Activated CD4-positive, alpha-beta T cell treated with anti-CD3 and anti-CD28 coated beads, Interleukin-2, amount 50 U/mL, for 1 hour (primary cell): ENCODE measurements around the gene PTPRM.

Source experiments
- DNase-seq: peaks from one replicate; pipeline ENCODE4 v3.0.0-alpha.2; 2020

Gene PTPRM

DNA sequence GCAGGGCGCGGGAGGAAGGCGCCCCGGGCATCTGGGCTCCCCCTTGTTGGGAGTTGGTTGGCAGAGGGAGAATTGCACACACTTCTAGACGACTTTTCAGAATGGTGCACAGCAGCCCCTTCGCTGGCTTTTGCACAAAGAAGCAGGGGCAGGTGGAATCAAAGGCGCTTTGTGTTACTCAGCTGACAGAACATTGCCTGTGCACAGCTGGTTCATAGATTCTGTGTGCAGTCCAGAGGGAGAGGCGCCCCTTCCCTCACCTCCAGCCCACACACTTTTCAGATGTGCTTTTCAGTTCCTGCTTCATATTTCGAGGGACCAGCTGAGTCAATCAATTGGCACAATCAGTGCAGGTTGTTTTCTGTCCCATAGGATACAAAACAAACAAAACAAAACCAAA lies 693.7 kb downstream of the PTPRM start:
- DNase-seq, result no peak

DNA sequence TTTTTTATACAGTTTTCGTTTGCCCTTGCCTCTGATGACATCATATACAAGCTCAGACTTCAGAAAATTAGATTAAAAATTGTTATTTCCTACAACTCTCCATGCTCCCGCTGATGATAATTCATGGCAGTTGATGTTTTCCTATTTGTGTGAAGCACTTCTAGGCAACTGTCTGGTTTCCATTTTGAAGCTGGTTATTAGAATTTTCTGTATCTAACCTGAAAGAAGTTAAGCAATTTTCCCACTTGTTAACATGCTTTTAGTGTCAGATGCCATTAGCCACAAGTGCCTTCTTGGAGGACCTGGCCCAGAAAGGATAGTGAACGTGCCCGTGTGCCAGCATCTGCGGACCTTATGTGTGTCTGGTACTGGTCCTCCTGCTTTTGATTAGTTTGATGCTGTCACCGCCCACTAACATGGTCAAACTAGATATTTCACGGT lies 694.6 kb downstream of the PTPRM start:
- DNase-seq, result no peak

DNA sequence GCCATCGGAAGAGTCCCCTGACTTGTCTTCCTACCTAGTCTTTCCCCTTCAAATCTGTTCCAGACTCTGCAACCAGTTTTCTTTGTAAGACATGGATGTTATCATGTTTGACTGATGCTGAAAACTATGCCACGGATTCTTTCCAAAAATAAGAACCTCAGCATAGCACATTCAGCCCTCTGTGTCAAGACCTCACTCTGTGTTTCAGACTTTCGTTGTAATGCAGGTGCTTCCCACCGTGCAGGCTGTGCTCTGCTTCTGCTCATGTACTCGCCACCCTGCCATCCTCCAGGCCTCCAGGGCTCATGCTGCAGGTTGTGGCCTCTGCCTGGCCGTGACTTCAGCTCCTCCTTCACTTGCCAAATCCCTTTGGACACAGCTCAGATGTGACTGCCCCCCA lies 695.1 kb downstream of the PTPRM start:
- no peak for DNase-seq

DNA sequence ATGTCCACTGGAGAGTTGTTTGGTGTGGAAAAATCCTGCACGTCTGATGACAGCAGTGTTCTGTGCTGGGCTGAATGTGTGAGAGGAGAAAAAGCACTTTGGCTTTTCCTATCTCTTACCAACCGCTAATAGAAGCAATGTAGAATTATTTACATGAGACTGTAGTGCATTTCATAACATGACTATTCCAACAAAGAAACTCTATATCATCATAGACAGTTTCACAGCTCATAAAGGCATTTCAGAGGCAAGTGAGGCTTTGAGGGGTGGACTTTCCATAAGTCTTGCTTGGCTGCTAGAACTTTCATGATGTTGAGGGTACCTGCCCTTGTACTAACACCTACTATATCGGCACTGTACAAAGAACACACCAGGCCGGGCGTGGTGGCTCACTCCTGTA lies 697.0 kb downstream of the PTPRM start:
- DNase-seq, result no peak

DNA sequence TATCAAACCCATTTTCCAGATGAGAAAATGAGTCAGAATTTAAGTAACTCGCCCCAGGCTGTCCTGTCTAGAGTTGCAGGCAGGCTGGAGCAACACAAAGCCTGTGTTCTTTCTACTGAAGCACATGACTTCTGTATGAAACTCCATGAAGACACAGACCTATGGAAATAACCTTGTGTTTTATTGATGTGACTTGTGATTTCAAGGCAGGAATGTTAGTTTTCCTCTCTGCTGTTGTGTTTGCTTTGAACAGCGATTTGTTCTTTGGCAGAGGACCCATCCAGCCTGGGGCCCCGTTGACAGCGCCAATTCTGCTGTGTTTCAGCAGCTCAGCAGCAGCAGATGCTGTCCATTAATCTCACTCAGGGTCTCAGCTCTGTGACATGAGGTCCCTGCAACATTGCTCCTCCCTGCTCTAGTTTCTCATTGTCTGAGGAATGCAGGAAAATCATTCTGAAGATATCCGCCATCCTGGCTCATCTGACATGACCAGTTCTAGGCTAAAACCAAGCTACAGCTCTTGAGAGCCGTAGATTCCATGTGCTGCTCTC lies 697.8 kb downstream of the PTPRM start:
- DNase-seq, result no peak

DNA sequence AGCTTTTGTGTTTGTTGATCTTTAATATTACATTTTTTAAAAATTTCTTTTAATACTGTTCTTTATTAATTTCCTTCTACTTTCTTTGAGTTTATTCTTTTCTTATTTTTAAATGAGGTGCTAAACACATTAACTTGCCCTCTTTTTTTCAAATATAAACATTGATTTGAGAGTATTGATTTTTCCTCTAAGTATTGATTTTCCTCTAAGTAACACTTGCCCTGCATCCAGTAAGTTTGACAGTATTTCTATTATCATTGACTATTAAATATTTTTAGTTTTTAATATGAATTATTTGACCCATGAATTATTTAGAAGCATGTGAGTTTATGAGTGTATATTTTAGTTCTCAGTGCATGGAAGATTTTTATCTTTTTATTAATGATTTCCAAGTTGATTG lies 705.1 kb downstream of the PTPRM start:
- DNase-seq, result no peak

DNA sequence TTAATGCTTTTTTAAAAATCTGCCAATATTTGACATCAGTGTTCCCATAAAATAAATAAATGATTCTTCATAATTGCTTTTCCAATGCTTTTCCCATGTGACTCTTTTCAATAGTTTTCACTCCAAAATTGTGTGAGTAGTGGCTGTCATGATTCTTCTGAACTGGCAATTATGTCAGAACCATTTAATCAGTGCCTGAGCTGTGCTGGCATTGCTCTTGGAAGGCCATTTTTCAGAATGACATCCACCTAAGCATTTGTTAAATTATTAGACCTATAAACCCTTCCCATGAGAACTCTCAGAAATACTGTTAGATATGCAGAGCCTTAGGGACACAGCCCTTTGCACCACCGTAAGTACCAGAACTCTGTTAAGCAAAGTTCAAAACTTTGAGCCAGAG lies 707.3 kb downstream of the PTPRM start:
- DNase-seq, result no peak

DNA sequence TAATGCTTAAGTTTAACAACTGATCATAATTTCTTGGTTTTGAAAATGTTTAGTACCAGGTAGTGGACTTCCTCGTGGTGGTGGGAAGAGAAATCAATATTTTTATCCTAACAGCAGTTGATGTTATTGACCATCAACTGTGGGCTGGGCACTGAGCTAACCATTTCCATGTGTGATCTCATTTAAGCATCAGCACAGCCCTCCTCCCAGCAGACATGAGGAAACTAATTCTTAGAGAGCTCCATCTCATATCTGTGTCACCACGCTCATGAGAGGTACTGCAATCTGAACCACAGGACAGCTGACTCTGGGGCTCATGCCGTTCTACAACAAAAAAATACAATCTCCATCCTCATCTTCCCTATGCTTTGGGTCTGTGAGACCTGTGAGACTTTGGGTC lies 709.3 kb downstream of the PTPRM start:
- DNase-seq, result no peak

DNA sequence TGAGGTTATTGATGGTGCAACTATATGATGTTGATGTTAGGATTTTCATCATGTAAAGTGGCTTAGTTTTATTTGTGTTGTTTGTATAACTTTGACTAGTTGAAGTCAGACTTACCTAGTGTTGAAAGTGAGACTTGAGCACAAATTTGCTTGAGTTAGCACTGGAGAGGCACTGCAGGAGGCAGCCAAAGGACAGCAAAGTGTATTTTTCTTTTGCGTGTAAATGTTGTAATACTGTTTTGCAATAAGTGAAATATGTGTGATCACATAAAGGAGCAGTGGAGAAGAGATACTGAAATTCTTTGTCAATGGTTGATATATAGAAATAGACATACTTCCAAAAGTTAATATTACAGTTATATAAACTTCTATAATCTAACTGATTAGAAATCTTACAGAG lies 710.2 kb downstream of the PTPRM start:
- DNase-seq, result no peak

DNA sequence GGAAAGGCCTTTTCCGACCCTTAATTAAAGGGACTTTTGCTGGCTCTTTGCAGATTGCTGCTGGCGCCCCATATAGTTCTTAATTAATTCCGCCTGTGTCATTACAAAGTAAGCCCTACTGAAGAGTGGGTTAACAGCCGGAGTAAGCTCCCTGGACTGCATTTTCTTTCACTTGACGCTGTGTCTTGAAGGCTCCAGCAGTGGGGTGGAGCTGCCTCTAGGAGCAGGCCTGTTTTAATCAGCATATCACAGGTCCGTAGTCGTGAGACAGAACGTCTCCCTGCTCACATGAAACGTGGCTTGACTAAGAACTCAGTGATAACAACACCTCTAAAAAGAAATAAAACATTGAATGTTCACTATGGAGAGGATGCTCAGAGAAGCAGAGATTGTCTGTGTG lies 712.2 kb downstream of the PTPRM start:
- no peak for DNase-seq

DNA sequence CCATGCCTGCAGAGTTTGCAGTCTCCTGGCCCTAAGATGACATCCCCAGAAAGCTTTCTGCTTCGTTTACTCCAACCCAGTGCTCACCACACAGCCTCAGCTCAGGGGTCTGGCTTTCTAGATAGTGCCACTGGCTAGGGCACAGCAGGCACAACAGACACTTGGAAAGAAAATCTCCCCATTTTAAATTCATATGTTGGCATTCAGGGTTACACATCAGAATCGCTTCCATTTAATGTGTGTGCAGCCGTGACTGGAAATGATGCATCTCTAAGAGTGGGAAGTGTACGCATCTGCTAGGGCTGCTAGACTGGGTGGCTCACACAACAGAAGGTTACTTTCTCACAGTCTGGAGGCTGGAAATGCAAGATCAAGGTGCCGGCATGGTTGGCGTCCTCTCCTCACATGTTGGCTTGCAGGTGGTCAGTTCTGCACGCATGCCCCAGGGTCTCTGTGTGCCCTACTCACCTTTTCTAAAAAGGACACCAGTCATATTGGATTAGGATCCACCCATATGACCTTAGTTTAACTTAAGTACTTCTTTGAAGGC lies 712.7 kb downstream of the PTPRM start:
- no peak for DNase-seq

DNA sequence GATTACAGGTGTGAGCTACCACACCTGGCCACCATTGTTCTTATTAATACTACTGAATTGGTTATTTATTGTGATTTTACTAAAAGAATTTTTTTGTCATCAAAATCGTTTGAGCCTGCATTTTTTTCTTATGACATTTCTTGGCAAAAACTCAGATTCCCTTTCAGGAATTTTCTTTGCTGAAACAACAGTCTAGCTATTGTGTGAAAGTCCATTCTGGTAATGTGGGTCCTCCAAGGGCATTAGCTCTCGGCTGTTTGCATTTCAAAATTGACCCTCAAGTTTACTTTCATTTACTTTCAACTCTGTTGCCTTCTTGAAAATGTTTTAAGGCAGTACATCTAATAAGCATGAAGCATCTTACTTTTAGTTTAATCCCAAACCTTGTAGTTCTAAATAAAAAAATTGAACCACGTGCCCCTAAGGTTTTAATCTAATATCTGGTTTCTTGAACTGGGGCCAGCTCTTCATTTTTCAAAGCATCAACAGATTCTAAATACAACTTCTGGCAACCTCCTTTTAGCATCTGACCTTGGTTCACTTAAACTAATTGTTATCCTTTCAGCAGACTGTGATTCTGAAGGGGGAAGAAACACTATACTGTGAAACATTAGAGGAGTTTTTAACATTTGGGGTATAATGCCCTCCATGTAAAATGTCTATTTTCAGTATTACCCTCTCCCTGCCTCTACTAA lies 716.9 kb downstream of the PTPRM start:
- no peak for DNase-seq

DNA sequence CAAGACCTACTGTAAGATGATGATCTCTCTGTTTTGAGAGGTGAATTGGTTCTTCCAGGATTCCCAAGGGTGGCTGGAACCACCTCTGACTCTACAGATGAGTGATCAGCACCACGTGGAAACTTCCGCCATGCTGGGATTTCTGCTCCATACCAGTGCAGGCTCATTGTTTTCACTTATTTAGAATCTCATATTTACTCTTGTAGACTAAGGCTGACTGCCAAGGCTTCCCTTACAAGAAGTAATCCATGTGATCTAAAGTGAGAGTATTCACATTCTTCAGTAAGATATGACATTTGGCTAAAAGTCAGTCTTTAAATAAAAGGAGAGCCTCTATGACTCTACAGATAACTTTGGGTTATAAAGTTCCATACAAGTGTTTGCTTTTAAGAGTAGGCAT lies 719.2 kb downstream of the PTPRM start:
- no peak for DNase-seq

DNA sequence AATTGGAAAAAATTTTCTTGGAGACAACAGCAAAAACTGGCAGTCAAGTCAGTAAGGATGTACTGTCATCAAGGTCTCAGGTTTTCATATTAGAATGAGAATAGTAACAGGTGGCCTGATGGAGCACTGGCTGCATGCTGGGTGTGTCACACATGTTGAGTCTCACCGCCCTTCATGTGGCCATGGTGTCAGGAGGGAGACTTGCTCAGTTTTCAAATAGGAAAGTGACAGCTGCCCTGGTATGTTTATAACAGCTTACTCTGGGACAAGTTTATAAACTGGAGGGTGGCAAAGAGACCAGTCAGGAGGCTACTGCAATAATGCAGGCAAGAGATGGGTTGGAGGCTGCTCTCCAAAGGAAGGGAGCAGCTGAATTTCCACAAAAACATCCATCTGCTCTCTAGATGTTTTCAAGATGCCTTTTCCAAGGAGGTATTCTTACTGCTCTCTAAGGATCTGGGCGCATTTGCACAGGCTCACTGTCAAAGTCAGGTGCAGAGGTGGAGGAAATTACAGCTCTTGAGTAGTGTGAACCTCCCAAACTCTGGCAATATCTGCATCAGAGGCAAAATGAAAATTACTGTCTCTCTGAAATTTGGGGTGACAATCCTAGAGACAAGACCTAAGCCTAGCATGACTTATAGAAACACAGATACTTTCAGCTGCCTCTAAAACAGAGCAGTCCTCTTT lies 720.2 kb downstream of the PTPRM start:
- no peak for DNase-seq

DNA sequence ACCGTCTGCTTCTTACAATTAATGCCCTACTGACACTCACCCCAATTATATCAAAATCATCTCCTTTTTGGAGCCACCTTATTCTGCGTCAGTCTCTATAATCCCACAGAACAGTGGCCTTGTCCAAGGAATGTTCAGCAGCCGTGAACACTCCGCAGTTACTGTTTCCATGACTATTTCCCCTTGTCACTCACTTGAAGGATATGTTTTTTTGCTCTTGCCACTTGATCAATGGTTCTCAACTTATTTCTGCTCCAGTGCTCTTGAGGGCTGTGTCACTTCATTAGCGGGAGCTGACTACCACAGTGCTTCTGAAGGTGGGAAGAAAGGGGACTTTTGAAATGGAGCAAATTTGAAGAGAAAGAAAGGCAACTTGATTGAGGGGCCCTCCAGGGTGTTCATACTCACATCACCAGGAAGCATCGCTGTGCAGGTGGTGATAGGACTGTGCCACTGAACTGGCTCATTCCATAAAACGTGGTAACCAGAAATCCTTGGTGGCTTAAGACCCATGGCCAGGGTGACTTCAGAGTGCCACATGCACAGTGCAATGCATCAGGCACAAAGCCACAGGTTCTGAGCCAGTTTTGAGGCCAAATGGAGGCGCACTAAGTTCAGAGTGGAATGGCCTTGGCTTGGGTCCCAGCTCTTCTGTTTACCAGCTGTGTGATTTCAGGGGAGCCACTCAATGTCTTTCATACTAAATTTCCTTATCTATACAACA lies 721.5 kb downstream of the PTPRM start:
- no peak for DNase-seq

DNA sequence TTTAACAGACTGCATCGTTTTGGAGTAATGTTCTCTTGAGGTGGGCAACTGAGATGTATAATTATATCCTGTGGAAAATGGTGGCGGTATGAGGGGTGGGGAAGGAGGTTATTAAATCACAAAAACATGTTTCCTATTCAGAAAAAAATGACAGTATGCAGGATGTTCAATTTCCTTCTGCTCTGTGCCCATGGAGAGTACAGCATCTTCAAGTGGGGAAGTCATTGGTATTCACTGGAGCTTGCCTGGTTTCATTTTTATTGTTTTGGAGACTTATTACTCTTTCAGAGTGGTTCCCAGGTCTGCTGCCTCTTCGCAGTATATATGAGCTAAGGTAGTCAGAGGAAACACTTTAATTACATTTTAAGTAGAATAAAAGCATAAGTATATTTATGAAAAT lies 723.3 kb downstream of the PTPRM start:
- DNase-seq, result no peak

DNA sequence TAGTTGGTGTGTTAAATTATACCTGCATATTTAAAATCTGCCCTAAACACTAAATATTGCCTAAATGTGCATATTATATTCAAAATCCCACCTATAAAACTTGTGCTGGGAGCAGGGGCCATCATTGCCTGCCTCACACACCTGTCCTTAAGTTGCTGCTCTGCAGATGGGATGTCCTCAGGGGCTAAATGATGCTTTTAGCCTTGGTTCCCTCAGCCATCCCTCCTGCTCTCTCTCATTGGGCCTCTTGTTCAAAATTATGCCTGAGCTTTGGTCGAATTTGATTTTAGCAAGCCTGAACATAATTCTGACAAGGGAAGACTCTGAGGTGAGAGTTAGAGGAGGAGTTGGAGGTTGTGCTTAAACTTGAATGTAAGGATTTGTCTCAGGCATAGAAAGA lies 723.8 kb downstream of the PTPRM start:
- no peak for DNase-seq

DNA sequence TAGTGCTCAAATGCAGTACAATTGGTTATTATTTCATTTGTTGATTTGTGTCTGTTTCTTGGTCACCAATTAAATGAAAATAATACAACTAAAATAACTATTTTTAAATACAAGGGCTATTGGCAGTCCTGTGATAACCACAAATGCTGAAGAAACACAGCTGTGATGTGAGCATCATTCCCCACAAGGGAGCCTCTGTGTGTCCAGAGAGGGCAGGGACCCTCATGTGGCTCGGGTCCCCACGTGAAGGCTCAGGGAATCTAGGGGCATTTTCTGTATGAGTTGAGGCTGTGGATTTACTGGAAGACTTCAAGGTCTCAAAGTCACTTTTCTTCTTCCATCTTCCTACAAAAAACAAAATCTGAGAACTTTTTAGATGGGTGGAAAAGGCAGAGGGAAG lies 726.1 kb downstream of the PTPRM start:
- no peak for DNase-seq

DNA sequence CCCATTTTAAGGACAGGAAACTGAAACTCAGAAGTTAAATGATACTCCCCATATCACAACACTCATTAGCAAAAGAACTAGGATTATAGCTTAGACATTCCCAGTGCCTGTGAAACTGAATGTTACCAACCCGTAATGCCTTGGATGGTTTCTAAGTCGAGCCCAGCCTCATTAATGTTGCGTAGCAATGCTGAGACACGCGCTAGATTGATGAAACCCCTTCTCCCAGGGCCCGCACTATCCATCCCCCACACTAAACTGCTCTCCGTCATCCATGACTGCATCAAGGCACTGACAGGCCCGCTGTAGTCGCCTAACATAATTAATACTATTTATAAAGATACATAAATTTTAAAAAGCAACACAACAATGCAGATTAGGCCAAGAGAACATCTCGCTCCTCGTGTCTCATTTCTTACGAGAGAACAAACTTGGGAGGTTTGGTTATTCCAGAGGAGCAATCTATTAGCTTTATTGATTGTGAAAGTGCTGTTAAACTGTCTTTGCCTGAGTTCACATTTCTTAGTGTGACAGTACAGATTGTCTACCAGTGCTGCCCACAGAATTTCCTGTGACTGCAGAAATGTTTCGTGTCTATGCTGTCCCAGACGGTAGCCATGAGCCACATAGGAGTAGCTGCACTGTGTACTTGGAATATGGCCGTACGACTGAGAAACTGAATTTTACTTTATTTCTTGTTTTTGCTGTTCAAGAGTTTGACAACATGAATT lies 729.9 kb downstream of the PTPRM start:
- no peak for DNase-seq

DNA sequence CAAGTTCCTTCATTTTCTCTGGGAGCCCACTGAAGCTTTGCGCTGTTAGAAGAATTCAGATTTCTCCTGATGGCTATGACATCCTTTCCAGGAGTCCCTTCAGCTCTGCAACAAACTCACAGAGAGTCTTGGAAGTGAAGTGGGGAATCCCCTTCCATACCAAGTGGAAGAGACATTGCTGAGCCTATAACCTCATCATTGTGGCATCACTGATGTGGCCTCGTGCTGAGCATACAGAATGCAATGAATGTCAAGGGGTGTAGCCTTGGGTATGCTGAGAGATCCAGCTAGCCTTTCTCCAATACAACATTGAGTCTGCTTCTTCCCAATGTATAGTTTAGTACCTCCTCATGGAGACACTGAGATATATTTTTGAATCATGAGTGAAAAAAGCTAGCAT lies 731.1 kb downstream of the PTPRM start:
- no peak for DNase-seq

DNA sequence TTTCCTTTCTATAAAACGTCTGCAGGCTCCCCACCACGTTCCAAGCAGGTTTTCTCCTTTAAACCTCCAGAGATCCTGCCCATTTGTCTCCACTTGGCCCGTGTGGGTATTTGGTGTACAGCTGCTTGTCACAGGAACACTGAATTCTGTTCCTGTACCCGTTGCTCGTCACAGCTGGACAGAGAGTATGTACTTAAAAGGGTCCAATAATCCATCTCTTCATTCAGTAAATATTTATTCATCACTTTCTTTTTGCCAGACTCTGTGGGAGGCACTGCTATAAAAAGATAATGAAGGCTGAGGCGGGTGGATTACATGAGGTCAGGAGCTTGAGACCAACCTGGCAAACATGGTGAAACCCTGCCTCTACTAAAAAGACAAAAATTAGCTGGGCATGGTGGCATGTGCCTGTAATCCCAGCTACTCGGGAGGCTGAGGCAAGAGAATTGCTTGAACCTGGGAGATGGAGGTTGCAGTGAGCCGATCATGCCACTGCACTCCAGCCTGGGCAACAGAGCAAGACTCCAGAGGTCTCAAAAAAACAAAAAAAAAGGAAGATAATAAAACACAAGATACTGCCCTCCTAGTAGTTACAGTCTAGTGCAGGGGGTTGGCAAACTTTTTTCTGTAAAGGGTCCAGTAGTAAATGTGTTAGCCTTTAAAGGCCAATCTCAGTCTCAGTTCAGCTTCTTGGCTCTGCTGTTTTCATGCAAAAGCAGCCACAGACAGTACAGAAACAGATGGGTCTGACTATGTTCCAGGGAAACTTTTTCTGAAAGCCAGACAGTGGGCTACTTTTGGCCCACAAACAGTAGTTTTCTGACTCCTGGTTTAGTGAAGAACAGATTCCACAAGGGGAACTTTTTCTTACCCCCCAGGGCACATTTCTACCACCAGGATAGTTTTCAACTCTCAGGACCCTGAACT lies 732.2 kb downstream of the PTPRM start:
- DNase-seq, result no peak
